GM19397 (cell line): ENCODE results near the gene YIPF5.

Experiments
- ATAC-seq: cut with Tn5 transposase; IDR thresholded peaks from one replicate; pipeline ENCODE4 v1.9.1; 2021; ENCODE audit warnings: mild to moderate bottlenecking, moderate library complexity; ENCODE audit not compliant: unreplicated experiment

The YIPF5 gene

GRCh38 chr5:144170276-144171024 is at the start of gene YIPF5, which contains the start of gene KCTD16:
Gene YIPF5, minus strand, starts transcription at chr5:144170659. Its CDS starts 704 bp downstream, at chr5:144169955.
Gene KCTD16, plus strand, starts transcription at chr5:144170873.
- ATAC-seq: peak; percentile 100

GRCh38 chr5:144219869-144220268 is 49.4 kb upstream of the YIPF5 start:
- ATAC-seq: no peak

GRCh38 chr5:144210655-144211054 is 40.2 kb upstream of the YIPF5 start:
- ATAC-seq: no peak

GRCh38 chr5:144209361-144209760 is 38.9 kb upstream of the YIPF5 start:
- ATAC-seq: no peak

GRCh38 chr5:144207875-144208444 is 37.5 kb upstream of the YIPF5 start:
- no peak for ATAC-seq

GRCh38 chr5:144206141-144206540 is 35.7 kb upstream of the YIPF5 start:
- ATAC-seq: no peak

GRCh38 chr5:144205141-144205551 is 34.7 kb upstream of the YIPF5 start:
- no peak for ATAC-seq

- ATAC-seq: peak; percentile 85
Observed at GRCh38 chr5:144203750-144204596, 33.5 kb upstream of the YIPF5 start.

- no peak for ATAC-seq
Observed at GRCh38 chr5:144202726-144203125, 32.3 kb upstream of the YIPF5 start.

- ATAC-seq: no peak
Observed at GRCh38 chr5:144202072-144202471, 31.6 kb upstream of the YIPF5 start.

GRCh38 chr5:144201588-144201987 is 31.1 kb upstream of the YIPF5 start:
- no peak for ATAC-seq

- no peak for ATAC-seq
Observed at GRCh38 chr5:144198386-144198785, 27.9 kb upstream of the YIPF5 start.

- ATAC-seq: no peak
Observed at GRCh38 chr5:144196612-144197011, 26.2 kb upstream of the YIPF5 start.

- ATAC-seq: no peak
Observed at GRCh38 chr5:144195448-144195847, 25.0 kb upstream of the YIPF5 start.

GRCh38 chr5:144194144-144194543 is 23.7 kb upstream of the YIPF5 start:
- no peak for ATAC-seq

GRCh38 chr5:144192661-144193060 is 22.2 kb upstream of the YIPF5 start:
- no peak for ATAC-seq

GRCh38 chr5:144191998-144192397 is 21.5 kb upstream of the YIPF5 start:
- ATAC-seq: peak; percentile 92

GRCh38 chr5:144191531-144191930 is 21.1 kb upstream of the YIPF5 start:
- ATAC-seq: no peak

- ATAC-seq: no peak
Observed at GRCh38 chr5:144189800-144190429, 19.5 kb upstream of the YIPF5 start.

GRCh38 chr5:144187699-144188294 is 17.3 kb upstream of the YIPF5 start:
- peak; percentile 86 for ATAC-seq
